Ishikawa (cell line): Measurements from ENCODE around the gene IL1RAPL1.

Experiments used
- CEBPB ChIP-seq: IDR thresholded peaks from 2 replicates; pipeline ENCODE4 v1.6.1; 2012
- CREB1 ChIP-seq: IDR thresholded peaks from 2 replicates; pipeline ENCODE4 v1.6.1; 2012; ENCODE audit warnings: low read depth
- EGR1 ChIP-seq: IDR thresholded peaks from 2 replicates; pipeline ENCODE4 v1.6.1; 2012
- EP300 ChIP-seq: IDR thresholded peaks from 2 replicates; pipeline ENCODE4 v1.6.1; 2012; ENCODE audit warnings: borderline replicate concordance
- FOXM1 ChIP-seq: IDR thresholded peaks from 2 replicates; pipeline ENCODE4 v1.6.1; 2012; ENCODE audit warnings: low read depth, borderline replicate concordance
- MAX ChIP-seq: IDR thresholded peaks from 2 replicates; pipeline ENCODE4 v1.6.1; 2012
- NFIC ChIP-seq: IDR thresholded peaks from 2 replicates; pipeline ENCODE4 v1.6.1; 2012
- RAD21 ChIP-seq: IDR thresholded peaks from 2 replicates; pipeline ENCODE4 v1.6.1; 2012; ENCODE audit warnings: low read depth
- REST ChIP-seq: IDR thresholded peaks from 2 replicates; pipeline ENCODE4 v1.6.1; 2012; ENCODE audit warnings: low read depth, mild to moderate bottlenecking
- TAF1 ChIP-seq: IDR thresholded peaks from 2 replicates; pipeline ENCODE4 v1.6.1; 2012; ENCODE audit warnings: low read depth, mild to moderate bottlenecking
- TCF12 ChIP-seq: IDR thresholded peaks from 2 replicates; pipeline ENCODE4 v1.6.1; 2012; ENCODE audit warnings: low read depth
- TEAD4 ChIP-seq: IDR thresholded peaks from 2 replicates; pipeline ENCODE4 v1.6.1; 2012
- USF1 ChIP-seq: IDR thresholded peaks from 2 replicates; pipeline ENCODE4 v1.6.1; 2012
- YY1 ChIP-seq: IDR thresholded peaks from 2 replicates; pipeline ENCODE4 v1.6.1; 2012; ENCODE audit warnings: low read depth
- ZBTB7A ChIP-seq: IDR thresholded peaks from 2 replicates; pipeline ENCODE4 v1.6.1; 2012; ENCODE audit warnings: low read depth

The IL1RAPL1 gene

GRCh38 chrX:29911673-29912072, 1324.4 kb downstream of the IL1RAPL1 start:
- peak; percentile 29 for TF ChIP-seq RAD21
- TF ChIP-seq FOXM1: no peak

GRCh38 chrX:29913647-29914046, 1326.4 kb downstream of the IL1RAPL1 start:
- TF ChIP-seq REST: no peak
- TF ChIP-seq MAX: no peak
- no peak for TF ChIP-seq EGR1
- no peak for TF ChIP-seq NFIC
- TF ChIP-seq YY1: no peak
- TF ChIP-seq RAD21: no peak
- no peak for TF ChIP-seq USF1
- TF ChIP-seq EP300: no peak
- no peak for TF ChIP-seq FOXM1
- TF ChIP-seq CEBPB: no peak
- TF ChIP-seq CREB1: no peak
- TF ChIP-seq ZBTB7A: no peak
- no peak for TF ChIP-seq TAF1
- TF ChIP-seq TCF12: no peak
- TF ChIP-seq TEAD4: no peak

GRCh38 chrX:29922607-29923006, 1335.4 kb downstream of the IL1RAPL1 start:
- no peak for TF ChIP-seq EP300
- no peak for TF ChIP-seq USF1
- no peak for TF ChIP-seq TAF1
- TF ChIP-seq CEBPB: no peak
- TF ChIP-seq RAD21: no peak
- no peak for TF ChIP-seq TCF12
- no peak for TF ChIP-seq ZBTB7A
- no peak for TF ChIP-seq EGR1
- no peak for TF ChIP-seq REST
- no peak for TF ChIP-seq CREB1
- no peak for TF ChIP-seq NFIC
- TF ChIP-seq MAX: no peak
- TF ChIP-seq YY1: no peak
- TF ChIP-seq TEAD4: no peak
- no peak for TF ChIP-seq FOXM1

GRCh38 chrX:29926056-29926455, 1338.8 kb downstream of the IL1RAPL1 start:
- TF ChIP-seq CEBPB (no peak), NFIC (no peak), ZBTB7A (no peak), EGR1 (no peak), FOXM1 (no peak), YY1 (no peak), TCF12 (no peak), TEAD4 (no peak), TAF1 (no peak)

GRCh38 chrX:29926659-29927058, 1339.4 kb downstream of the IL1RAPL1 start:
- TF ChIP-seq NFIC (no peak), EP300 (no peak), USF1 (no peak), RAD21 (no peak), ZBTB7A (no peak), TAF1 (no peak)

- no peak for TF ChIP-seq CEBPB
Measured at GRCh38 chrX:29935455-29935854, 1348.2 kb downstream of the IL1RAPL1 start.

GRCh38 chrX:29940750-29941149, 1353.5 kb downstream of the IL1RAPL1 start:
- TF ChIP-seq CREB1 (no peak), MAX (no peak), ZBTB7A (no peak), YY1 (no peak), USF1 (no peak), FOXM1 (no peak), REST (no peak), TEAD4 (no peak), TAF1 (no peak), EP300 (no peak), NFIC (no peak), CEBPB (no peak)
